ENCODE data around the gene CMSS1.

- TF ChIP-seq CTCF (conservative IDR thresholded peaks at IDR 0.05) (no peak), ZFX (IDR thresholded peaks at IDR 0.05) (no peak)
These were observed 264.5 kb downstream of the CMSS1 start for GRCh38 chr3:100081986-100082692.

Measured in C4-2B (cell line).